Stimulated activated CD4-positive, alpha-beta T cell treated with anti-CD3 and anti-CD28 coated beads, Interleukin-4, amount 100 ng/mL, for 48 hours (primary cell): ENCODE results near the gene GMPPA.

Experiments
- DNase-seq, 2 donors: peaks; one replicate each; pipeline ENCODE4 v3.0.0-alpha.2; 2020; ENCODE audit warnings: low read depth in 2 of 2

GMPPA gene

DNA sequence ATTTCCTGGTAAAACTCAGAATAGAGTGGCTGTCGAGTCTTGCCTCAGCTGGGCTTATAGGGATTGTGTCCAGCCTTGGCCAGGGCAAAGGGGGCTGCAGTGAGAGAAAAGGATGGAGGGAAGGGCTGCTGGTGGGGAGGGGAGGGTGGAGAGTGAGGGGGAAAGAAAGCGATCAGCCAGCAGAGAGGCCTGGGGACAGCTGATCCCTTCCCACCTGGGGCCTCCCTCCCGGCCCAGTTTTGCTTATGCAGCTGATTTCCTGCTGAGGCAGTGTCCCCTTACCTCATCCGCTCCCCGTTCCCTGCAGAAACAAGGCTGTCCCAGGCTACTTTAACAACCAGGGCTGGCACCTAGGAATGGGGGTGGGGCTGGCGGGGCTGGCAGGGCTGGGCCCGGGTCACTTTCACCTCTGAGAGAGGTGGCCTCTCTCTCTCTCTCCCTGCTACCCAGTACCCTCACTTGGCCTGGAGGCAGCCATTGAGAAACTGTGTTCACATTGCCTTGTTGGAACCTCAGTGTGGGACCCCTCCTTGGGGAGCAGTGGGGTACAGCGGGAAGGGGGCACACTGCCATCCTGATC is 12.2 kb upstream of the GMPPA start:
- no peak for DNase-seq

DNA sequence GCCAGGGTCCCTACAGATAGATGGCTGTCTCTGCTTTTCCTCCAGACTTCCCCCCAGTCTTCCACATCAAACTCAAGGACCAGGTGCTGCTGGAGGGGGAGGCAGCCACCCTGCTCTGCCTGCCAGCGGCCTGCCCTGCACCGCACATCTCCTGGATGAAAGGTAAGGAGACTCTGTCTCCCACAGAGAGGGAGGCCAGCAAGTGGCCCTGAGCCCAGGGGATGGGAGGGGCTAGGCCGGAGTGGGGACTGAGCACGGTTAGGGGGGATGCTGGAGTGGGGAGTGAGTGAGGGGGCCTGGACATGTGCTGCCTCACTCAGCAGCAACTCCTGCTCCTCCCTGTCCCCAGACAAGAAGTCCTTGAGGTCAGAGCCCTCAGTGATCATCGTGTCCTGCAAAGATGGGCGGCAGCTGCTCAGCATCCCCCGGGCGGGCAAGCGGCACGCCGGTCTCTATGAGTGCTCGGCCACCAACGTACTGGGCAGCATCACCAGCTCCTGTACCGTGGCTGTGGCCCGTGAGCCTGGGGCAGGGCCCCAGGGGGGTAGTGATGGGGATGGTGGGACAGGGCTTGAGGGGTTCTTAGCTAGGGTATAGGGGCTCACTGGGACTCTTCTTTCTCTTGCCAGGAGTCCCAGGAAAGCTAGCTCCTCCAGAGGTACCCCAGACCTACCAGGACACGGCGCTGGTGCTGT is 10.4 kb upstream of the GMPPA start:
- no peak for DNase-seq

GRCh38 chr2:219488844-219489194 is 9.9 kb upstream of the GMPPA start:
- no peak for DNase-seq

DNA sequence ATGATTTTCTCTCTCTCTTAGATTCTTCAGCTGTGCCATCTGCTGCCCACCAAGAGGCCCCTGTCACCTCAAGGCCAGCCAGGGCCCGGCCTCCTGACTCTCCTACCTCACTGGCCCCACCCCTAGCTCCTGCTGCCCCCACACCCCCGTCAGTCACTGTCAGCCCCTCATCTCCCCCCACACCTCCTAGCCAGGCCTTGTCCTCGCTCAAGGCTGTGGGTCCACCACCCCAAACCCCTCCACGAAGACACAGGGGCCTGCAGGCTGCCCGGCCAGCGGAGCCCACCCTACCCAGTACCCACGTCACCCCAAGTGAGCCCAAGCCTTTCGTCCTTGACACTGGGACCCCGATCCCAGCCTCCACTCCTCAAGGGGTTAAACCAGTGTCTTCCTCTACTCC is 9.4 kb upstream of the GMPPA start:
- no peak for DNase-seq

- no peak for DNase-seq
Observed at GRCh38 chr2:219490186-219490585, 8.5 kb upstream of the GMPPA start.

GRCh38 chr2:219490600-219491130 is 8.0 kb upstream of the GMPPA start:
- no peak for DNase-seq

GRCh38 chr2:219491278-219491963 is 7.3 kb upstream of the GMPPA start:
- DNase-seq: no peak

DNA sequence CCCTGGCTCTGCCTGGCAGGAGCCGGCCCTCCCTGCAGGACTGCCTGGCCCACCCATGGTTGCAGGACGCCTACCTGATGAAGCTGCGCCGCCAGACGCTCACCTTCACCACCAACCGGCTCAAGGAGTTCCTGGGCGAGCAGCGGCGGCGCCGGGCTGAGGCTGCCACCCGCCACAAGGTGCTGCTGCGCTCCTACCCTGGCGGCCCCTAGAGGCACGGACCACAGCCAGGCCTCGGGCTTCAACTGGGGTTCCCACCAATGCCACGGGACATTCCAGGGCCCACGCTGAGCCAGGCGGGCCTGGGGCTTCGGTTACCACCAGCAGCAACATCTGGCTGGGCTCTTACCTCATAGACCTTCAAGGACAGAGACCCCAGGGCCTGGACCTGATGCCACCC is 6.1 kb upstream of the GMPPA start:
- DNase-seq: no peak

GRCh38 chr2:219493086-219493485 is 5.6 kb upstream of the GMPPA start:
- no peak for DNase-seq

- no peak for DNase-seq
Observed at GRCh38 chr2:219494952-219495530, 3.6 kb upstream of the GMPPA start.

- DNase-seq: peak; percentile 38 to 47
Observed at GRCh38 chr2:219495531-219496122, 3.1 kb upstream of the GMPPA start.

GRCh38 chr2:219496247-219496824 is 2.4 kb upstream of the GMPPA start:
- no peak for DNase-seq

GRCh38 chr2:219496825-219497494 is 1.7 kb upstream of the GMPPA start:
- no peak for DNase-seq

- DNase-seq: no peak
Observed at GRCh38 chr2:219497495-219498279, 1.0 kb upstream of the GMPPA start.

GRCh38 chr2:219499058-219499307 is 292 bp downstream of the GMPPA start:
- DNase-seq: no peak

DNA sequence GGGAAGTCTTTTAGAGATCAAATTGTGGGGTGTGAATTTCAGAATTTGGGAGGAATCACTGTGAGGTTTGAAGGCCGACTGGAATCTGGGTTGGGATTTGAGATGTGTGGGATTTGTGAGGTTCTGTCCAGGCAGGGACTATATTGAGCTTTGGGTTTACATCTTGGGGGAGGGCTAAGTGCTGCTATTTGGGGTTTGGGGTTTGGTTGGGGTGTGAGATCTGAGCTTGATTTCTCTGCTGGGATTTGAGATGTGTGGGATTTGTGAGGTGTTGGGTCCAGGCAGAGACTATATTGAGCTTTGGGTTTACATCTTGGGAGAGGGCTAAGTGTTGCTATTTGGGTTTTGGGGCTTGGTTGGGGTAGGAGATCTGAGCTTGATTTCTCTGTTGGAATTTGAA is 864 bp downstream of the GMPPA start:
- no peak for DNase-seq

- DNase-seq: no peak
Observed at GRCh38 chr2:219500135-219500534, 1.4 kb downstream of the GMPPA start.

DNA sequence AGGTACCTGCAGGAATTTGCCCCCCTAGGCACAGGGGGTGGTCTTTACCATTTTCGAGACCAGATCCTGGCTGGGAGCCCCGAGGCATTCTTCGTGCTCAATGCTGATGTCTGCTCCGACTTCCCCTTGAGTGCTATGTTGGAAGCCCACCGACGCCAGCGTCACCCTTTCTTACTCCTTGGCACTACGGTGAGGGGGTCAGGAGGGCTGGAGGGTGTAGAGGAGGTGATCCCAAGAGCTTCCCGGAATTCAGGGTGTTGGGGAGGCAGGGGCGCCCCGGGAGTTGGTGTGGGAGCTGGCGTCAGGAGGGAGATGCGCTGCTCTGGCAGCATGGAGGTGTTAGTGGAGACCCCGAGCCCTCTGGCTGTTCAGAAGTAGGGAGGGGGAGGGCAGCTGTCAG is 3.2 kb downstream of the GMPPA start:
- DNase-seq: no peak

DNA sequence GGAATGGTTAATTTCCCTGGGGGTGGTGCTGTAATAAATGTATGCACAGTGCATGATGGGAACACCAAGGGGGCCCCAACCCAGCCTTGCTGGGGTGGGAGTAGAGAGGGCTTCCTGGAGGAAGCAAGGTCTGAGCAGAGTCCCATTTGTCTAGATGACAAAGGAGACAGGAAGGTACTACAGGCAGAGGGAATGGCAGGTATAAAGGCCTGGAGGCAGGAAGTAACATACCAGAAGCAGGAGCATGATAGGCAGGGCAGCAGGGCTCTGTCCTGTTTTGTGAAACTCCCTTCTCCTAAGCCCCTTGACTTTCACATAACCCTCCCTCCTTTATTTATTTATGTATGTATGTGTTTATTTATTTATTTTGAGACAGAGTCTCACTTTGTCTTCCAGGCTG is 3.9 kb downstream of the GMPPA start:
- no peak for DNase-seq

GRCh38 chr2:219505585-219505984 is 6.9 kb downstream of the GMPPA start:
- DNase-seq: no peak
